ENCODE data around the gene OR4F6.

DNA sequence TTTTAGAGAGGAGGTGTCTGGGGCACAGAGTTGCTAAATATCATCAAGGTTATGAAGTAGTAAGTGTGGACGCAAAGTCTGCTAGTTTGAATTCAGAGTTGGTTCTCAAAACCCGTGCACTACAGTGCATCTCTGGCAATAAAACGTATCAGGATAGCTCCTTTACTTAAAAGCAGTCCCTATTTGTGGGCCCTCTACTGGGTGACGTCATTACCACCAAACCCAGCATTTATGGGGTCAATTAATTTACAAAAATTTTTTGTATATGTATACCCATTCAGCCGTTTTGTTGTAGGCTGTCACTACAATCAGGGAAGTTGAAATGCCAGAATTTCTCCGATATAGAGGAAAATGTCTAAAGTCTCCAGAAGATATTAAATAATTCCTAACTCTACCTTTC is 17.5 kb downstream of the OR4F6 start:
- TF ChIP-seq, protein P1, sequence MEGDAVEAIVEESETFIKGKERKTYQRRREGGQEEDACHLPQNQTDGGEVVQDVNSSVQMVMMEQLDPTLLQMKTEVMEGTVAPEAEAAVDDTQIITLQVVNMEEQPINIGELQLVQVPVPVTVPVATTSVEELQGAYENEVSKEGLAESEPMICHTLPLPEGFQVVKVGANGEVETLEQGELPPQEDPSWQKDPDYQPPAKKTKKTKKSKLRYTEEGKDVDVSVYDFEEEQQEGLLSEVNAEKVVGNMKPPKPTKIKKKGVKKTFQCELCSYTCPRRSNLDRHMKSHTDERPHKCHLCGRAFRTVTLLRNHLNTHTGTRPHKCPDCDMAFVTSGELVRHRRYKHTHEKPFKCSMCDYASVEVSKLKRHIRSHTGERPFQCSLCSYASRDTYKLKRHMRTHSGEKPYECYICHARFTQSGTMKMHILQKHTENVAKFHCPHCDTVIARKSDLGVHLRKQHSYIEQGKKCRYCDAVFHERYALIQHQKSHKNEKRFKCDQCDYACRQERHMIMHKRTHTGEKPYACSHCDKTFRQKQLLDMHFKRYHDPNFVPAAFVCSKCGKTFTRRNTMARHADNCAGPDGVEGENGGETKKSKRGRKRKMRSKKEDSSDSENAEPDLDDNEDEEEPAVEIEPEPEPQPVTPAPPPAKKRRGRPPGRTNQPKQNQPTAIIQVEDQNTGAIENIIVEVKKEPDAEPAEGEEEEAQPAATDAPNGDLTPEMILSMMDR (IDR thresholded peaks at IDR 0.05) = no peak
- no peak for TF ChIP-seq POLR2AphosphoS5 (IDR thresholded peaks at IDR 0.05)

Measured in prostate gland (tissue), 2 donors.